ENCODE results near the gene TFAP2C. TPM values are rescaled to one million over a fixed set of nuclear protein-coding genes. Genes with fewer than 3 reads are reported as not detected.

Gene TFAP2C
- total and polyA plus RNA-seq, 2 experiments from 2014 or later: 11.9 to 14.3 TPM

- H3F3A ChIP-seq (replicated peaks; ENCODE audit: low read depth): no peaks in the 10 kb centered on the region
- Mint-ChIP-seq H3K36me3 (ENCODE audit: low read depth) (no peaks in the 10 kb centered on the region), H3K27me3 (ENCODE audit: insufficient read depth, low read depth, poor library complexity) (peaks cover 4% of the 10 kb centered on the region), H3K4me1 (peaks cover 28% of the 10 kb centered on the region), H3K4me3 (no peak overlapping the region), H3K9me3 (no peaks in the 10 kb centered on the region), H3K27ac (no peak overlapping the region)
- no peak for TF ChIP-seq EZH2phosphoT487 (IDR thresholded peaks at IDR 0.05; ENCODE audit: unreplicated experiment)
- TF ChIP-seq ETS1 (IDR thresholded peaks at IDR 0.05): no peak
- no peak for TF ChIP-seq REST (IDR thresholded peaks at IDR 0.05; ENCODE audit: unreplicated experiment)
- TF ChIP-seq EZH2 (IDR thresholded peaks at IDR 0.05; ENCODE audit: low read depth, unreplicated experiment): no peak
- no peak for TF ChIP-seq POLR2AphosphoS5 (IDR thresholded peaks at IDR 0.05; ENCODE audit: low read depth)
- no peak for TF ChIP-seq NANOG (IDR thresholded peaks at IDR 0.05; ENCODE audit: borderline replicate concordance)
- TF ChIP-seq CTCF (conservative IDR thresholded peaks at IDR 0.05; ENCODE audit: low read depth in 2 of 2): no peak
- no peak for TF ChIP-seq ZNF114 (CRISPR knock-in tag; IDR thresholded peaks at IDR 0.05)
- TF ChIP-seq ZNF462 (CRISPR knock-in tag; IDR thresholded peaks at IDR 0.05): no peak
- no peak overlapping the region for H3K4me3 ChIP-seq
- H4K20me1 ChIP-seq (replicated peaks; ENCODE audit: insufficient read depth): no peaks in the 10 kb centered on the region
- H3K27ac ChIP-seq (ENCODE audit: low read depth): no peak overlapping the region
- no peaks in the 10 kb centered on the region for H3K79me2 ChIP-seq (replicated peaks; ENCODE audit: insufficient read depth)
- no peaks in the 10 kb centered on the region for H3K27me3 ChIP-seq (ENCODE audit: insufficient read depth)
- H3K4me1 ChIP-seq (ENCODE audit: insufficient read depth): peaks cover 11% of the 10 kb centered on the region
- ATAC-seq (no peak), DNase-seq (ENCODE audit: low spot score) (no peak)
- peak overlapping the region; percentile 28 for H2AFZ ChIP-seq
- no peak overlapping the region for H3K4me2 ChIP-seq
- no peaks in the 10 kb centered on the region; the same call in 1 of the 2 replicates for H3K36me3 ChIP-seq (ENCODE audit: insufficient read depth)
- H3K9me2 ChIP-seq (ENCODE audit: insufficient read depth): no peaks in the 10 kb centered on the region
Observed at GRCh38 chr20:56588996-56589395, 40.1 kb upstream of the TFAP2C start.
